GM19099 (cell line): Measurements from ENCODE around the gene REN.

Experiments
- POLR2A ChIP-seq: IDR thresholded peaks from 3 replicates; pipeline ENCODE4 v1.6.1; 2011; ENCODE audit warnings: low read depth; ENCODE audit not compliant: insufficient read length; ENCODE audit errors: extremely low read depth

REN gene

GRCh38 chr1:204174958-204175357, 8.8 kb upstream of the REN start:
- TF ChIP-seq POLR2A, result no peak

GRCh38 chr1:204172404-204173029, 6.4 kb upstream of the REN start:
- no peak for TF ChIP-seq POLR2A

- no peak for TF ChIP-seq POLR2A
Measured at GRCh38 chr1:204171751-204172178, 5.6 kb upstream of the REN start.

- TF ChIP-seq POLR2A, result no peak
Measured at GRCh38 chr1:204170494-204171155, 4.5 kb upstream of the REN start.

- no peak for TF ChIP-seq POLR2A
Measured at GRCh38 chr1:204169858-204170257, 3.7 kb upstream of the REN start.

- TF ChIP-seq POLR2A, result no peak
Measured at GRCh38 chr1:204167730-204168129, 1.6 kb upstream of the REN start.

- TF ChIP-seq POLR2A, result no peak
Measured at GRCh38 chr1:204162494-204163074, 3.6 kb downstream of the REN start.

GRCh38 chr1:204161609-204162493, 4.3 kb downstream of the REN start:
- TF ChIP-seq POLR2A, result no peak

- TF ChIP-seq POLR2A, result no peak
Measured at GRCh38 chr1:204157962-204158361, 8.2 kb downstream of the REN start.

- TF ChIP-seq POLR2A, result no peak
Measured at GRCh38 chr1:204155881-204156280, 10.3 kb downstream of the REN start.

GRCh38 chr1:204154568-204155255, 11.4 kb downstream of the REN start:
- TF ChIP-seq POLR2A, result no peak

- no peak for TF ChIP-seq POLR2A
Measured at GRCh38 chr1:204153667-204154066, 12.5 kb downstream of the REN start.

GRCh38 chr1:204152310-204153044, 13.7 kb downstream of the REN start:
- no peak for TF ChIP-seq POLR2A
